Measurements from ENCODE around the gene RAP2B.

Gene RAP2B

GRCh38 chr3:153195349-153195879 is 33.4 kb downstream of the RAP2B start:
- Histone ChIP-seq H3K14ac (ENCODE audit: low read length in 2 of 2) (no peak overlapping the region), H3K4me3 (ENCODE audit: insufficient read depth in 1 of 2, low read depth in 1 of 2, low read length in 2 of 2) (no peak overlapping the region), H2BK12ac (ENCODE audit: low read length in 2 of 2) (no peak overlapping the region), H3K4me2 (ENCODE audit: low read length, poor library complexity, severe bottlenecking) (no peak overlapping the region), H3K9ac (ENCODE audit: low read length) (no peak overlapping the region), H3K79me1 (replicated peaks; ENCODE audit: low read length, poor library complexity, severe bottlenecking) (no peaks in the 10 kb centered on the region), H3K27ac (ENCODE audit: low read length, poor library complexity, severe bottlenecking) (no peak overlapping the region), H2AK5ac (ENCODE audit: low read length, severe bottlenecking) (no peak overlapping the region), H3K36me3 (ENCODE audit: control insufficient read depth in 1 of 2, insufficient read depth in 2 of 2, low read depth in 1 of 2, low read length in 2 of 2) (no peaks in the 10 kb centered on the region), H3K4me1 (ENCODE audit: control insufficient read depth, insufficient read depth, low read depth, low read length) (no peaks in the 10 kb centered on the region), H3K18ac (ENCODE audit: low read depth in 1 of 2, low read length in 2 of 2) (no peak overlapping the region), H2AFZ (ENCODE audit: low read depth, low read length) (no peak overlapping the region), H2BK15ac (ENCODE audit: low read depth, poor library complexity, severe bottlenecking) (no peak overlapping the region), H3K4ac (ENCODE audit: low read depth in 1 of 2, low read length in 2 of 2) (no peak overlapping the region), H3K9me3 (ENCODE audit: control insufficient read depth, low read length) (no peaks in the 10 kb centered on the region), H3K27me3 (ENCODE audit: control insufficient read depth in 1 of 2, insufficient read depth in 1 of 2, low read length in 2 of 2) (no peaks in the 10 kb centered on the region), H2BK5ac (ENCODE audit: low read depth, low read length, poor library complexity, severe bottlenecking) (no peak overlapping the region), H4K91ac (ENCODE audit: low read length) (no peak overlapping the region), H4K8ac (ENCODE audit: low read length) (no peak overlapping the region), H2BK120ac (ENCODE audit: low read depth, low read length) (no peak overlapping the region), H3K23ac (ENCODE audit: low read length in 2 of 2) (no peak overlapping the region)
- 83% methylated on average over 3 of the region's 5 CpGs for WGBS
- no peak for DNase-seq

GRCh38 chr3:153209596-153209995 is 47.6 kb downstream of the RAP2B start:
- no peak overlapping the region for H3K4me2 ChIP-seq (ENCODE audit: low read length, poor library complexity, severe bottlenecking)
- no peak overlapping the region for H3K23ac ChIP-seq (ENCODE audit: low read length in 2 of 2)
- no peak overlapping the region for H3K4me3 ChIP-seq (ENCODE audit: insufficient read depth in 1 of 2, low read depth in 1 of 2, low read length in 2 of 2)
- H2AK5ac ChIP-seq (ENCODE audit: low read length, severe bottlenecking) = no peak overlapping the region
- no peak overlapping the region for H2BK120ac ChIP-seq (ENCODE audit: low read depth, low read length)
- 29% methylated on average over 8 of the region's 8 CpGs for WGBS
- H3K36me3 ChIP-seq (ENCODE audit: control insufficient read depth in 1 of 2, insufficient read depth in 2 of 2, low read depth in 1 of 2, low read length in 2 of 2) = no peaks in the 10 kb centered on the region
- no peak overlapping the region for H4K91ac ChIP-seq (ENCODE audit: low read length)
- H2BK12ac ChIP-seq (ENCODE audit: low read length in 2 of 2) = no peak overlapping the region
- H2BK5ac ChIP-seq (ENCODE audit: low read depth, low read length, poor library complexity, severe bottlenecking) = no peak overlapping the region
- H3K9me3 ChIP-seq (ENCODE audit: control insufficient read depth, low read length) = no peaks in the 10 kb centered on the region
- H3K27me3 ChIP-seq (ENCODE audit: control insufficient read depth in 1 of 2, insufficient read depth in 1 of 2, low read length in 2 of 2) = no peaks in the 10 kb centered on the region
- H4K8ac ChIP-seq (ENCODE audit: low read length) = peak overlapping the region; percentile 7
- peak overlapping the region; percentile 55 for H3K27ac ChIP-seq (ENCODE audit: low read length, poor library complexity, severe bottlenecking)
- peak; percentile 24 for DNase-seq
- no peak overlapping the region for H3K14ac ChIP-seq (ENCODE audit: low read length in 2 of 2)
- H3K9ac ChIP-seq (ENCODE audit: low read length) = no peak overlapping the region
- no peak overlapping the region for H2BK15ac ChIP-seq (ENCODE audit: low read depth, poor library complexity, severe bottlenecking)
- H3K4ac ChIP-seq (ENCODE audit: low read depth in 1 of 2, low read length in 2 of 2) = no peak overlapping the region
- H2AFZ ChIP-seq (ENCODE audit: low read depth, low read length) = no peak overlapping the region
- H3K18ac ChIP-seq (ENCODE audit: low read depth in 1 of 2, low read length in 2 of 2) = peak overlapping the region in 1 of 2 experiments; percentile 48
- peaks cover 4% of the 10 kb centered on the region for H3K4me1 ChIP-seq (ENCODE audit: control insufficient read depth, insufficient read depth, low read depth, low read length)
- no peaks in the 10 kb centered on the region for H3K79me1 ChIP-seq (replicated peaks; ENCODE audit: low read length, poor library complexity, severe bottlenecking)

GRCh38 chr3:153210146-153210545 is 48.1 kb downstream of the RAP2B start:
- H3K4me2 ChIP-seq (ENCODE audit: low read length, poor library complexity, severe bottlenecking) = no peak overlapping the region
- H4K91ac ChIP-seq (ENCODE audit: low read length) = no peak overlapping the region
- 72% methylated on average over 3 of the region's 3 CpGs for WGBS
- no peak overlapping the region for H4K8ac ChIP-seq (ENCODE audit: low read length)
- H3K4me1 ChIP-seq (ENCODE audit: control insufficient read depth, insufficient read depth, low read depth, low read length) = peaks cover 4% of the 10 kb centered on the region
- DNase-seq = peak; percentile 38
- H3K79me1 ChIP-seq (replicated peaks; ENCODE audit: low read length, poor library complexity, severe bottlenecking) = no peaks in the 10 kb centered on the region
- no peak overlapping the region for H2BK120ac ChIP-seq (ENCODE audit: low read depth, low read length)
- no peak overlapping the region for H3K4me3 ChIP-seq (ENCODE audit: insufficient read depth in 1 of 2, low read depth in 1 of 2, low read length in 2 of 2)
- peak overlapping the region; percentile 55 for H3K27ac ChIP-seq (ENCODE audit: low read length, poor library complexity, severe bottlenecking)
- no peak overlapping the region for H2BK15ac ChIP-seq (ENCODE audit: low read depth, poor library complexity, severe bottlenecking)
- H2AFZ ChIP-seq (ENCODE audit: low read depth, low read length) = no peak overlapping the region
- H3K9me3 ChIP-seq (ENCODE audit: control insufficient read depth, low read length) = no peaks in the 10 kb centered on the region
- no peaks in the 10 kb centered on the region for H3K36me3 ChIP-seq (ENCODE audit: control insufficient read depth in 1 of 2, insufficient read depth in 2 of 2, low read depth in 1 of 2, low read length in 2 of 2)
- H2AK5ac ChIP-seq (ENCODE audit: low read length, severe bottlenecking) = no peak overlapping the region
- H3K4ac ChIP-seq (ENCODE audit: low read depth in 1 of 2, low read length in 2 of 2) = no peak overlapping the region
- H3K23ac ChIP-seq (ENCODE audit: low read length in 2 of 2) = no peak overlapping the region
- H3K27me3 ChIP-seq (ENCODE audit: control insufficient read depth in 1 of 2, insufficient read depth in 1 of 2, low read length in 2 of 2) = no peaks in the 10 kb centered on the region
- H3K14ac ChIP-seq (ENCODE audit: low read length in 2 of 2) = no peak overlapping the region
- no peak overlapping the region for H2BK12ac ChIP-seq (ENCODE audit: low read length in 2 of 2)
- no peak overlapping the region for H2BK5ac ChIP-seq (ENCODE audit: low read depth, low read length, poor library complexity, severe bottlenecking)
- no peak overlapping the region for H3K18ac ChIP-seq (ENCODE audit: low read depth in 1 of 2, low read length in 2 of 2)
- H3K9ac ChIP-seq (ENCODE audit: low read length) = no peak overlapping the region

- Histone ChIP-seq H2BK5ac (ENCODE audit: low read depth, low read length, poor library complexity, severe bottlenecking) (no peak overlapping the region), H3K79me1 (replicated peaks; ENCODE audit: low read length, poor library complexity, severe bottlenecking) (no peaks in the 10 kb centered on the region), H2AK5ac (ENCODE audit: low read length, severe bottlenecking) (no peak overlapping the region), H2AFZ (ENCODE audit: low read depth, low read length) (no peak overlapping the region), H3K27me3 (ENCODE audit: control insufficient read depth in 1 of 2, insufficient read depth in 1 of 2, low read length in 2 of 2) (no peaks in the 10 kb centered on the region), H3K4me3 (ENCODE audit: insufficient read depth in 1 of 2, low read depth in 1 of 2, low read length in 2 of 2) (no peak overlapping the region), H3K4me1 (ENCODE audit: control insufficient read depth, insufficient read depth, low read depth, low read length) (peaks cover 4% of the 10 kb centered on the region), H4K91ac (ENCODE audit: low read length) (no peak overlapping the region), H2BK120ac (ENCODE audit: low read depth, low read length) (no peak overlapping the region), H2BK15ac (ENCODE audit: low read depth, poor library complexity, severe bottlenecking) (no peak overlapping the region), H3K14ac (ENCODE audit: low read length in 2 of 2) (no peak overlapping the region), H2BK12ac (ENCODE audit: low read length in 2 of 2) (no peak overlapping the region), H3K4ac (ENCODE audit: low read depth in 1 of 2, low read length in 2 of 2) (no peak overlapping the region), H3K27ac (ENCODE audit: low read length, poor library complexity, severe bottlenecking) (no peak overlapping the region), H3K9ac (ENCODE audit: low read length) (no peak overlapping the region), H3K9me3 (ENCODE audit: control insufficient read depth, low read length) (no peaks in the 10 kb centered on the region), H3K4me2 (ENCODE audit: low read length, poor library complexity, severe bottlenecking) (no peak overlapping the region), H3K36me3 (ENCODE audit: control insufficient read depth in 1 of 2, insufficient read depth in 2 of 2, low read depth in 1 of 2, low read length in 2 of 2) (no peaks in the 10 kb centered on the region), H4K8ac (ENCODE audit: low read length) (no peak overlapping the region), H3K18ac (ENCODE audit: low read depth in 1 of 2, low read length in 2 of 2) (no peak overlapping the region), H3K23ac (ENCODE audit: low read length in 2 of 2) (no peak overlapping the region)
- DNase-seq = peak; percentile 33
- 60% methylated on average over 1 of the region's 1 CpG for WGBS
These were observed 48.6 kb downstream of the RAP2B start for GRCh38 chr3:153210660-153211059.
